Measurements from ENCODE around the gene ATP11C. TPM values are rescaled to one million over a fixed set of nuclear protein-coding genes. Genes with fewer than 3 reads are reported as not detected.
"Not testable (repeated sequence)": the region's sequence is repeated elsewhere in the genome, so short reads cannot be mapped to it uniquely, and the experiment has no call there.

ATP11C gene
- total and polyA plus RNA-seq, 9 donors = 11.6 to 20.7 (median 15.4) TPM

DNA sequence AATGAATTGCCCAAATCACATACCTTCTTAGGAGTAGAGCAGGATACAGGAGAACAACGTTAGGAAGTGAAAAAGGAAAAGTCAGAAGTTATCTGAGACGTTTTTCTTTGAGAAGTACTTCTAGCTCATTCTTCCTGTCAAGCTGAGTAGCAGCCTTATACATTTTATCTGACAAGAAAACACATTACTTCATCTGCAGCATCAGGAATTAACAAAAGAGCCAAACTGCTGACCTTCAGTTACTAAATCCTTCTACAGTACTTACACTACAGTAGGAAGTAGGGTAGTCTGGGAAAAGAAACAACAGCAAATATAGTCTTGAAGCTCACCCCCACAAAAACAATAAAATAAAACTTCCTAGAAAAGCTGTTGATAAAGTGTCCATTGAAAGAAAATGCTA, 57.0 kb downstream of the ATP11C start:
- Histone ChIP-seq H3K36me3 (ENCODE audit: control insufficient read depth, insufficient read depth, low read length) (no peaks in the 10 kb centered on the region), H3K27ac (ENCODE audit: low read length) (no peak overlapping the region), H3K4me1 (ENCODE audit: control insufficient read depth, insufficient read depth, low read length) (no peaks in the 10 kb centered on the region), H3K9me3 (replicated peaks; ENCODE audit: control insufficient read depth, low read depth, low read length) (no peaks in the 10 kb centered on the region), H3K4me3 (ENCODE audit: low read length) (no peak overlapping the region), H3K27me3 (ENCODE audit: control insufficient read depth, insufficient read depth, low read length) (no peaks in the 10 kb centered on the region)
- WGBS (ENCODE audit: insufficient coverage) = no CpG with 5 or more reads among the region's 2 CpGs
- no peak for DNase-seq

DNA sequence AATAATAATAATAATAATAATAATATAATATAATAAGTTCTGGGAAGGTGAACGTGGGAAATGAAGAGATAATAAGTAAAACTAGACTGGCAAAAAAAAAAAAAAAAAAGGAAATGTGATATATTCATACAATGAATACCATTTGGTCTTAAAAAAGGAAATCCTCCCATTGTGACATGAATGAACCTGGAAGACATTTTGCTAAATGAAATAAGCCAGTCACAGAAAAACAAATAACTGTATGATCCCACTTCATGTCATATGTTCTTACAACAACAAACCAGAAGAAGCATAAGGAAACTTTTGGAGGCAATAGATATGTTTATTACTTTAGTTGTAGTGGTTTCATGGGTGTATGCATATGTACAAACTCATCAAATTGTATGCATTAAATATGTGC, 63.1 kb downstream of the ATP11C start:
- Histone ChIP-seq H3K4me3 (ENCODE audit: low read length) (no peak overlapping the region), H3K27ac (ENCODE audit: low read length) (no peak overlapping the region), H3K36me3 (ENCODE audit: control insufficient read depth, insufficient read depth, low read length) (no peaks in the 10 kb centered on the region), H3K27me3 (ENCODE audit: control insufficient read depth, insufficient read depth, low read length) (no peaks in the 10 kb centered on the region), H3K4me1 (ENCODE audit: control insufficient read depth, insufficient read depth, low read length) (no peaks in the 10 kb centered on the region), H3K9me3 (replicated peaks; ENCODE audit: control insufficient read depth, low read depth, low read length) (no peaks in the 10 kb centered on the region)
- DNase-seq = no peak
- WGBS (ENCODE audit: insufficient coverage) = no CpG with 5 or more reads among the region's 1 CpG

DNA sequence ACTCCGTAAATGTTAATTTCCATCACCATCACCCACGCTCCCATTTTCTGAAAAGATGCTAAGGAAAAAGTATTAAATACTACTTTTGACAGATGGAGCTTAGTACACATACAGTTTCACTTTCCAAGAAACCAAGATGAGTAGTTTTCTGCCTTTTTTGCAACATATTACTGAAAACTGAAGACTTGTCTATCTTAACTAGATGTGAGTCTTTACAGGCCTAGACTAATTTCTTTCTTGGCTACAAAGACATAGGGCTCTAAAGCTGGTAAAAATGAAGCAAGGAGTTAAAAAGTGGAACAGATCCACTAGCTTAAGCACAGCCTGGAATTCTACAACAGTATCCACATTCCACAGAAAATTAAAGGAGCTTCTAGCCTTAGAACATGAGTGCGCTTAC, 68.2 kb downstream of the ATP11C start:
- no peaks in the 10 kb centered on the region for H3K4me1 ChIP-seq (ENCODE audit: control insufficient read depth, insufficient read depth, low read length)
- H3K27ac ChIP-seq (ENCODE audit: low read length) = no peak overlapping the region
- H3K27me3 ChIP-seq (ENCODE audit: control insufficient read depth, insufficient read depth, low read length) = no peaks in the 10 kb centered on the region
- no peaks in the 10 kb centered on the region for H3K36me3 ChIP-seq (ENCODE audit: control insufficient read depth, insufficient read depth, low read length)
- no peak for DNase-seq
- WGBS (ENCODE audit: insufficient coverage) = 100% methylated on average over 1 of the region's 3 CpGs
- H3K9me3 ChIP-seq (replicated peaks; ENCODE audit: control insufficient read depth, low read depth, low read length) = no peaks in the 10 kb centered on the region
- H3K4me3 ChIP-seq (ENCODE audit: low read length) = no peak overlapping the region

DNA sequence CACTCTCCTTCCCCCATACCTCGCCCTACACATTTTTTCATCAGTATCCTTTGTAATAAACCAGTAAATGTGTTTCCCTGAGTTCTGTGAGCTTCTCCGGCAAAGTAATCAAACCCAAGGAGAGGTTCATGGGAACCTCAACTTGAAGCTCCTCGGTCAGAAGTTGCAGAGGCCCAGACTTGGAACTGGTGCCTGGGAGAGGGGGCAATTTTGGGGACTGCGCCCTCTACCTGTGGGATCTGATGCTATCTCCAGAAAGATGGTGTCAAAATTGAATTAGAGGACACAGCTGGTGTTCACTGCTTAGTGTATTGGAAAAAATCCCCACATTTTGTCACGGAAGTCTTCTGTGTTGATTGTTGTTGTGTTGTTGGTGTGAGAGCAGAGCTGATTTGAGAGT, 70.6 kb downstream of the ATP11C start:
- H3K27me3 ChIP-seq (ENCODE audit: control insufficient read depth, insufficient read depth, low read length) = no peaks in the 10 kb centered on the region
- H3K27ac ChIP-seq (ENCODE audit: low read length) = no peak overlapping the region
- H3K4me1 ChIP-seq (ENCODE audit: control insufficient read depth, insufficient read depth, low read length) = no peaks in the 10 kb centered on the region
- DNase-seq = no peak
- H3K4me3 ChIP-seq (ENCODE audit: low read length) = no peak overlapping the region
- WGBS (ENCODE audit: insufficient coverage) = 89% methylated on average over 2 of the region's 5 CpGs
- no peaks in the 10 kb centered on the region for H3K9me3 ChIP-seq (replicated peaks; ENCODE audit: control insufficient read depth, low read depth, low read length)
- no peaks in the 10 kb centered on the region for H3K36me3 ChIP-seq (ENCODE audit: control insufficient read depth, insufficient read depth, low read length)

DNA sequence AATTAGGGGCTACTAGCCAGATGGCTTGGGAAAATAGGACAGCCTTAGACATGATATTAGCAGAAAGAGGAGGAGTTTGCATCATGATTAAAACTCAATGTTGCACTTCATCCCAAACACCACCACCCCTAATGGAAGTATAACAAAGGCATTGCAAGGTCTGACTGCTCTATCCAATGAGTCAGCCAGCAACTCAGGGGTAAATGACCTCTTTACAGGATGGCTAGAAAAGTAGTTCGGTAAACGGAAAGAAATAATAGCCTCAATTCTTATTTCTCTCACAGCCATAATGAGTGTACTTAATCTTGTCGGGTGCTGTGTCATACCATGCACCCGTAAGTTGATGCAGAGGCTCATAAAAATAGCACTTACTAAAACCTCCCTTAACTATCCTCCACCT, 76.0 kb downstream of the ATP11C start:
- not testable (repeated sequence) for H3K36me3 ChIP-seq (ENCODE audit: control insufficient read depth, insufficient read depth, low read length); H3K27me3 ChIP-seq (ENCODE audit: control insufficient read depth, insufficient read depth, low read length); H3K27ac ChIP-seq (ENCODE audit: low read length); DNase-seq; H3K4me3 ChIP-seq (ENCODE audit: low read length); H3K4me1 ChIP-seq (ENCODE audit: control insufficient read depth, insufficient read depth, low read length); H3K9me3 ChIP-seq (replicated peaks; ENCODE audit: control insufficient read depth, low read depth, low read length)
- WGBS (ENCODE audit: insufficient coverage) = no CpG with 5 or more reads among the region's 4 CpGs

DNA sequence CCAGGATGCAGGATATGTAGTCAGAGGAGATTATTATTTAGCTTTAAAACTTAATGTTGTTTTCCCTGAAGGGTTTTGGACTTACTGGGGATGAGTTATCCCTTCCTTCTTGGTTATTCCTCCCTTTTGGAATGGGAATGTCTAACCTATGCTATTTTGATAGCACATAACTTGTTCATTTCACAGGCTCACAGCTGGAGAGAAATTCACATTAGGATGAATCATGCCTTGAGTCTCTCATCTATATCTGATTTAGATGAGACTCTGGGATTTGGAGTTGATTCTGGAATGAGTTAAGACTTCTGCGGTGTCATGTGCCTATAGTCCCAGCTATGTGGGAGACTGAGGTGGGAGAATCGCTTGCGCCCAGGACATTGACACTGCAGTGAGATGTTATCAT, 81.1 kb downstream of the ATP11C start:
- H3K4me3 ChIP-seq (ENCODE audit: low read length) = no peak overlapping the region
- no peak overlapping the region for H3K27ac ChIP-seq (ENCODE audit: low read length)
- H3K9me3 ChIP-seq (replicated peaks; ENCODE audit: control insufficient read depth, low read depth, low read length) = no peaks in the 10 kb centered on the region
- H3K27me3 ChIP-seq (ENCODE audit: control insufficient read depth, insufficient read depth, low read length) = no peaks in the 10 kb centered on the region
- WGBS (ENCODE audit: insufficient coverage) = no CpG with 5 or more reads among the region's 3 CpGs
- no peaks in the 10 kb centered on the region for H3K4me1 ChIP-seq (ENCODE audit: control insufficient read depth, insufficient read depth, low read length)
- DNase-seq = no peak
- no peaks in the 10 kb centered on the region for H3K36me3 ChIP-seq (ENCODE audit: control insufficient read depth, insufficient read depth, low read length)

DNA sequence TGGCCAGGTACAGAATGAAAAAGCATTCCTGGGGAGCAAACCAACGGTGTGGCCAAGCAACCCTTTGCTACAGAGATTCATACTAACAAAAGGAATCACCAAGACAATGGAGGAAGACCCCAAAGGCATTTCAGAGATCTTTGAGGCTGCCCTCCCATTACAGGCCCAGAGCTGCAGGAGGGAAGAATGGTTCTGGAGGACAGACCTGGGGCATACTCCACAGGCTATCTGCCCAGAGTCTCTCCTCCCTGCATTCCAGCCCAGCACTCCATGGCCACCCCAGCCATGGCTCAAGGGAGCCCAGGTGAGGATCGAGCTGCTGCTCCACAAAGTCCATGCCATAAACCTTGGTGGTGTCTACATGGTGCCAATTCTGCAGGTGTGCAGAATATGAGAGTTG, 81.9 kb downstream of the ATP11C start:
- DNase-seq = no peak
- Histone ChIP-seq H3K4me3 (ENCODE audit: low read length) (no peak overlapping the region), H3K36me3 (ENCODE audit: control insufficient read depth, insufficient read depth, low read length) (no peaks in the 10 kb centered on the region), H3K4me1 (ENCODE audit: control insufficient read depth, insufficient read depth, low read length) (no peaks in the 10 kb centered on the region), H3K27ac (ENCODE audit: low read length) (no peak overlapping the region), H3K27me3 (ENCODE audit: control insufficient read depth, insufficient read depth, low read length) (no peaks in the 10 kb centered on the region), H3K9me3 (replicated peaks; ENCODE audit: control insufficient read depth, low read depth, low read length) (no peaks in the 10 kb centered on the region)
- WGBS (ENCODE audit: insufficient coverage) = 20% methylated on average over 1 of the region's 2 CpGs

DNA sequence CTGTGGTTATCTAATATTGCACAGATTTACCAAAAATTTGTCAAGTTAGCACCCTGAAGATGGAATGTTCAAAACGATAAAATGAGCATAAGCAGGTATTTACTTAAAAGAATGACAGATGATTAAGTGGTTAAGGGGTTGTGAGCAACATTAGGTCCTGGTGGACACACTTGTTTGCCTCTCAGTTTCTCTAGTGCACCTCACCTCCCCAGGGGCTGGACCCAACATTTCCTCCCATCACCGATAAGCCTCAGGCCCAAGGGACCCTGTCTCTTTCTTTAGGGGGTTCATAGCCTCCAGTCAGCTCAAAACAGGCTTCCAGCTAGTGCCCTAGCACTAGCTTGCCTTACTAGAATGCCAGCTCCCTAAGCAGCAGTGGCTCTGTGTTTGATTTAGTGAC, 88.0 kb downstream of the ATP11C start:
- Histone ChIP-seq H3K27me3 (ENCODE audit: control insufficient read depth, insufficient read depth, low read length) (no peaks in the 10 kb centered on the region), H3K9me3 (replicated peaks; ENCODE audit: control insufficient read depth, low read depth, low read length) (no peaks in the 10 kb centered on the region), H3K4me1 (ENCODE audit: control insufficient read depth, insufficient read depth, low read length) (no peaks in the 10 kb centered on the region), H3K36me3 (ENCODE audit: control insufficient read depth, insufficient read depth, low read length) (no peaks in the 10 kb centered on the region), H3K27ac (ENCODE audit: low read length) (no peak overlapping the region), H3K4me3 (ENCODE audit: low read length) (no peak overlapping the region)
- no CpG with 5 or more reads among the region's 2 CpGs for WGBS (ENCODE audit: insufficient coverage)
- no peak for DNase-seq

DNA sequence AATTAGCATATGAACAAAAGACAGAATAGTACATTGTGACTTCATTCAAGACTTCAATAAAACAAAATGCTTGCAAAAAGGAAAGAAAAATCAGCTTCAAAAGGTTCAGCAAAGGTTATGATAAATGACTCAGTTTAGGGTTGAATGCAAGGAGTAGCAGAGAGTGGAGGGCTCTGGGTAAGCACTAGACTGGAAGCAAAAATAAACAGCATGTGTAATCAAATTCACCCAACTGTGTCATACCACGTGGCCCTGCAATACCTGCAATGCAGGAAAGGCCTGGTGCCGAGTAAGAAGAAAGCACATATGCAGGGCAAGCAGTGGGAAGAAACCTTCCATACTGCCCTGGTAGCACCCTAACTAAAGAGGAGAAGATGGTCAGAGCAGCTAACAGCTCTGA, 88.7 kb downstream of the ATP11C start:
- Histone ChIP-seq H3K27me3 (ENCODE audit: control insufficient read depth, insufficient read depth, low read length) (no peaks in the 10 kb centered on the region), H3K27ac (ENCODE audit: low read length) (no peak overlapping the region), H3K9me3 (replicated peaks; ENCODE audit: control insufficient read depth, low read depth, low read length) (peaks cover 2% of the 10 kb centered on the region), H3K4me3 (ENCODE audit: low read length) (no peak overlapping the region), H3K4me1 (ENCODE audit: control insufficient read depth, insufficient read depth, low read length) (no peaks in the 10 kb centered on the region), H3K36me3 (ENCODE audit: control insufficient read depth, insufficient read depth, low read length) (no peaks in the 10 kb centered on the region)
- DNase-seq = no peak
- WGBS (ENCODE audit: insufficient coverage) = 40% methylated on average over 1 of the region's 2 CpGs

DNA sequence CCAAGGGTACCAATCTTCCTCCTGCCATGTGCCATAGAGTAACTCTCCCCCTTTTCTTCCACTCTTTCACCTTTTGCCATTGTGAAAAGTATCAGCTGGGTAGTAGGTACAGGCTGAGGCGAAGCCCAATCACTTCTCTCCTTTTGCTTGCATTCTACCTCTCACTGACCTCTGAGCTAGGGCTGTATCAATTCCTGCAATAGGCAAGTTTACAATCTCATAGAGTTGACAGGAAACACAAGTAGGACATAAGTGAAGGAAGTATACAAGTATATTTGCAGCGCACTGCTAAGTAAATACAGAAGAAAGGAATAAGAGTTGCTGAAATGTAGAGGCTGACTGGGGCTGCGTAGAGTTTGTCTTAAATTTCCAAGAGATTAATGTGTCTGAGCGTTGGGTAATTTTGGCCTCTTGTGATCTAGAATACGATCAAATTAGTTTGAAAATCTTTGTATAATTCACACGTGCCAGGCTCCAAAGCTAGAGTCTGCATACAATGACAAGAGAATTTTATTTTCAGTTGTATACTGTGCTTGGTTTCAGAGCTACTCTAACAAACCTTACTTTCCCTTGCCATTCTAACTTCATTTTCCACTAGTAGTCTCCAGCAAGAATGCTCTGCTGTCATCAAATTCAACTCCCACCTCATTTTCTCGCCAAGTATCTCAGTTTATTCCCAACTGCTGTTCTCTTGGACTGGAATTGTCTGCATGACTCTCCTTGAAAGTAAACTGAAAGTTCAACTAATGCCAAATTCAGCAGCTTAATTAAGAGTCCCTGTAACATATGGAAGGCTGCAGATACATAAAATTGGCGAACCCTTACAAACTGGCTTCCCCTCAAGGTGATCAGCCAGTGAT, 90.3 kb downstream of the ATP11C start:
- 60% methylated on average over 4 of the region's 8 CpGs for WGBS (ENCODE audit: insufficient coverage)
- no peak overlapping the region for H3K27ac ChIP-seq (ENCODE audit: low read length)
- H3K36me3 ChIP-seq (ENCODE audit: control insufficient read depth, insufficient read depth, low read length) = no peaks in the 10 kb centered on the region
- no peaks in the 10 kb centered on the region for H3K27me3 ChIP-seq (ENCODE audit: control insufficient read depth, insufficient read depth, low read length)
- DNase-seq = peak; percentile 79
- no peak overlapping the region for H3K4me3 ChIP-seq (ENCODE audit: low read length)
- peaks cover 10% of the 10 kb centered on the region for H3K9me3 ChIP-seq (replicated peaks; ENCODE audit: control insufficient read depth, low read depth, low read length)
- no peaks in the 10 kb centered on the region for H3K4me1 ChIP-seq (ENCODE audit: control insufficient read depth, insufficient read depth, low read length)

DNA sequence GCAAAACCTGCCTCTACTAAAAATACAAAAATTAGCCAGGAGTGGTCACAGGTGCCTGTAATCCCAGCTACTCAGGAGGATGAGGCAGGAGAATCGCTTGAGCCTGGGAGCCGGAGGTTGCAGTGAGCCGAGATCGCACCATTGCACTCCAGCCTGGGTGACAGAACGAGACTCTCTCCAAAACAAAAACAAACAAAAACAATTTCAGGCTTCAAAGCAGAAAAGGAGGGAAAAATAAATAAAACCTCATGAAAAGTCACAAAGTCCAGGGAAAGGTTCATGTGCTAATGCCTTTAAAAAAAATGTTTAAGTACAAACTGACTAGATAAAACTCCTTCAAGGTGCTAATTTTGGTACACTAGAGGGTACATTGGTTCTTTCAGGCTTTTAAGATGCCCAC, 96.5 kb downstream of the ATP11C start:
- H3K4me1 ChIP-seq (ENCODE audit: control insufficient read depth, insufficient read depth, low read length); H3K36me3 ChIP-seq (ENCODE audit: control insufficient read depth, insufficient read depth, low read length); H3K4me3 ChIP-seq (ENCODE audit: low read length); DNase-seq; H3K27me3 ChIP-seq (ENCODE audit: control insufficient read depth, insufficient read depth, low read length); H3K27ac ChIP-seq (ENCODE audit: low read length): not testable (repeated sequence)
- H3K9me3 ChIP-seq (replicated peaks; ENCODE audit: control insufficient read depth, low read depth, low read length) = peaks cover 10% of the 10 kb centered on the region
- no CpG with 5 or more reads among the region's 5 CpGs for WGBS (ENCODE audit: insufficient coverage)

Measured in muscle of leg (tissue), 11 donors.